ENCODE results near the gene NIPAL1. TPM values are rescaled to one million over a fixed set of nuclear protein-coding genes. Genes with fewer than 3 reads are reported as not detected.

The NIPAL1 gene
- total RNA-seq, 2 donors from 2014 or later, result 0.21 to 2.0 TPM

DNA sequence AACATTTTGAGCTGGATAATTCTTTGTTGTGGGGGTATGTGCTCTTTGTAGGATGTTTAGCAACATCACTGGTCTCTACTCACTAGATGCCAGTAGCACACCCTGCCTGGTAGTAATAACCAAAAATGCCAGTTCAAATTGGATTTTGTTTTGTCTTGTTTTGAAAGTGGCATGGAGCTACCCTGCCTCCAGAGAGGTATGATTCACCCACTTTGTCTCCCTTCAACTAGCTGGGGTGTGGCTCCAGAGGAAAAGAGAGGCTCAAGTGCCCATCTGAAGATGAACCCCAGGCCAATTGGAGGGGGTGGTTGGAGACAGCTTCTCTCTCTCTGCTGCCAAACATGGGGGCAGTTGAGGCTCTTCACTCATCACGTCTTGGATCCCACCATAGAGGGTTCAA is 34.5 kb downstream of the NIPAL1 start:
- no peak for DNase-seq (ENCODE audit: low spot score)
- Mint-ChIP-seq H3K4me1 (ENCODE audit: low read depth in 2 of 2) (peaks cover 22 to 24% of the 10 kb centered on the region in 2 donors), H3K9me3 (no peaks in the 10 kb centered on the region), H3K36me3 (peaks cover 4% of the 10 kb centered on the region), H3K4me3 (no peak overlapping the region), H3K27me3 (peaks cover 33 to 47% of the 10 kb centered on the region in 2 donors), H3K27ac (no peak overlapping the region)
- ATAC-seq, result no peak

DNA sequence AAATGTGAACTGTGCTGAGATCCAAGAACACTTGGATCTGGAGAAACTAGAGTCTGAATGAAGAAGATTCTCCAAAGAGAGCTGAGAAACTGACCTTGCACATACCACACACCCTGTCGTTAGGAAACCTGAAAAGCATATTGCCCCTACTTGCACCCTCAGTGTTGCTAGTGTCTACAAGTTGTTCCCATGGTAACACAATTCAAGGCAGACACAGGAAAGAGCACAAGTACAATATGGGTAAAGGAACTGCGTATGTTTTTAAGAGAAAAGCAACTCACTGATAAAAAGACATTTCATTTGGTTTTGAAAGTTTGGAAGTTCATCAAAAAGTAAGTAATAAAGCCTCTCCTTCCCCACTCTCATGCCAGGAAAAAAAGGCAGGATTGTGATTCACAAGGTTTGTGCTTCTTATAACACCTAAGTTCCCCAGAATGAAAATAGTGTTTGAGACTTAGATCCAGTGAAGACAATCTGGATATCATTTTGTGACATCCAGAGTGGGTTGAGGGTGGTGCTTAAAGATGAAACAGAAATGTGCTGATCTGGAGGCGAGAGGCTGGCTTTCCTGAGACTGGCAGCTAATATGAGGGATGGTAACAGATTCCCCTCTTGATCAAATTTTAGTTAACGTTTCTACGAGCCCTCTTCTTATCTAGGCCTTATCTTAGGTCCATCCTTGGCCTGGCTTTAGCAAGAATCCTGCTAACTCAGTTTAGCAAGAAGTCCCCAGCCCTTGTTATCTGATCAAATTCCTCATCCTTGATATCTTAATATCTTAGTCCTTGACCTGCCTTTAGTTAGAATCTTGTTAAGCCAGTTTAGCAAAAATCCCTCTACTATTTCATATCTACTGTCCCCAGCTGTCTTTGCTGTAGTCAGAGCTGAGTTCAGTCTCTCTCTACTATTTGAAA is 42.3 kb downstream of the NIPAL1 start:
- Mint-ChIP-seq H3K4me1 (ENCODE audit: low read depth in 2 of 2) (peaks cover 15 to 28% of the 10 kb centered on the region in 2 donors), H3K36me3 (peaks cover 17% of the 10 kb centered on the region), H3K4me3 (no peak overlapping the region), H3K9me3 (peaks cover 8% of the 10 kb centered on the region), H3K27me3 (peaks cover 0 to 2% of the 10 kb centered on the region in 2 donors), H3K27ac (no peak overlapping the region)
- DNase-seq (ENCODE audit: low spot score) (no peak), ATAC-seq (no peak)

DNA sequence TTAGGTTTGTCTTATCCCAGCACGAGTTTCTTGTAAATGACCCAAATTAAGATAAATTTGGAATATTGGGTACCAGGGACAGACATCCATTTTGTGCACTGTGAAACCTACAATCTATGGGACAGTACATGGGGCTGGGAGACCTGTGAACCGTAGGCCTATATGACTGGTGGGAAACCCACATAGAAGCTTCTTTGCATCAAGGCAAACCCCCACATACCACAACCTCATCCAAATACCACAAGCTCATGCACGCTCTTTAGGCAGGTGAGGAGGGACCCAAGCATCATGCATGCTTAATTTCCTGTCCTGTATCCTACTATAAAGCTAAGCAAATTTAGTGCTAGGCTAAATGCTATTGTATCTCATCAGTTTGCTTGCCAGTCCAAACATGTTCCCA is 47.8 kb downstream of the NIPAL1 start:
- ATAC-seq, result peak; percentile 45 to 53
- peaks cover 8% of the 10 kb centered on the region for H3K9me3 Mint-ChIP-seq
- no peak overlapping the region for H3K4me3 Mint-ChIP-seq
- H3K4me1 Mint-ChIP-seq (ENCODE audit: low read depth in 2 of 2), result peaks cover 26 to 37% of the 10 kb centered on the region in 2 donors
- peaks cover 17% of the 10 kb centered on the region for H3K36me3 Mint-ChIP-seq
- H3K27me3 Mint-ChIP-seq, result no peaks in the 10 kb centered on the region
- DNase-seq (ENCODE audit: low spot score), result no peak
- peak overlapping the region in 1 of 2 donors; percentile 62 for H3K27ac Mint-ChIP-seq

DNA sequence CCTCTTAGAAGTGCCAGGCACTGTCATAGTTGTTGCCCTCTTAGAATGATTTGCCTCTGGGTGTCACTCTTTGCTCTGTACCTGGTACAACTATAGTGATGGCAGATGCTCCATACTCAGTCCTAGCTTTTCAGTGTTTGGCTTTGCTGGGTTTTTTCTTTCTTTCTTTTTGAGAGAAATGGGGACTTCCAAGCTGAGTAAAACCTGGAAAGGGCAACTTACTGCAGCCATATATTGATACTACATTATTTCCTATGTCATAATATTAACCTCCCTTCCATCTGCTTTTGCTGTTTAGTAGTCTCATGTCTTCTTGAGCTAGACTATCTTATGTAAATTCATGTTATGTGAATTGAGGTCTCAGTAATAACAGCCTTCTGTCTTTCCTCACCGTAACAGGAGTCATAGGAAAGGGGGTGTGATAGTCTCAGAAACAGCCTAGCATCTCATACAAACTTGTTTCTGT is 49.0 kb downstream of the NIPAL1 start:
- ATAC-seq (peak; percentile 76 to 88), DNase-seq (ENCODE audit: low spot score) (no peak)
- Mint-ChIP-seq H3K4me3 (no peak overlapping the region), H3K9me3 (peaks cover 4% of the 10 kb centered on the region), H3K4me1 (ENCODE audit: low read depth in 2 of 2) (peaks cover 22 to 26% of the 10 kb centered on the region in 2 donors), H3K27me3 (no peaks in the 10 kb centered on the region), H3K27ac (peak overlapping the region in 1 of 2 donors; percentile 79), H3K36me3 (peaks cover 17% of the 10 kb centered on the region)

DNA sequence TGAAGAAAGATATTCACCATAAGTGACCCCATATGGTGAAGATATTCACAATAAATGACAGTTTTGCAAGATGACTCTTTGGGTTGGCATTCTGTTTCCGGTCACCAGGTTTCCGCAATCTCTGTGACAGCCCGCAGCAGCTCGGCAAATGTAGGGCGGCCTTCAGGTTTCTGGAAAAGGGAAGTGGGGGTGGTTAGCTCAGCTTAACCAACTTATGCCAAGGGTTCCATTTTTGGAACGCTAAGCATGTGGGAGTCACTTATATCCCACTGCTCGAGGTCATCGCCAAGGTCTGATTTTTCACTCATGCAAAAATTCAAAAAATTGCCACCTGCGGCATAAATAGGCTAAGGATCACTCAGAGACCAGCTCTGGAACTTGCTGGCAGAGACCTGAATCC is 51.0 kb downstream of the NIPAL1 start:
- Mint-ChIP-seq H3K4me1 (ENCODE audit: low read depth in 2 of 2) (peaks cover 15 to 22% of the 10 kb centered on the region in 2 donors), H3K27ac (no peak overlapping the region), H3K36me3 (peaks cover 5% of the 10 kb centered on the region), H3K9me3 (no peaks in the 10 kb centered on the region), H3K4me3 (no peak overlapping the region), H3K27me3 (no peaks in the 10 kb centered on the region)
- no peak for DNase-seq (ENCODE audit: low spot score)
- no peak for ATAC-seq

DNA sequence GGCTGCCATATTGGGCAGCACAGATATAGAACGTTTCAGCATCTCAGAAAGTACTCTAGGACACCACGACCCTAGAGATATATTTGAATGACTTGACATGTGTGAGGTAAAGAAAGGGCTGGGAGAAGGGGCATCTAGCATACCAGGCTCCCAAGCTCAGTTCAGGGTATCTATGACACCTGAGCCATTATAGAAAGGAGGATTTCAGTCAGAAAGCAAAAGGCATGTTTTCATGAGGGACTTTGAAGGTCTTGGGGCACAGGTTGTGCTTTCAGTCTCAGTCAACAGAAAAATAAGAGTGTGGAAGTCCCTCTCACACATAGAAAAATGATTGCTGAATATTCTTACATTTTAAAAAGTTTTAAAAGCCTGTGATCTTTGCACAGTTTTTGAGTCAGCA is 51.6 kb downstream of the NIPAL1 start:
- no peak overlapping the region for H3K27ac Mint-ChIP-seq
- H3K36me3 Mint-ChIP-seq, result peaks cover 5% of the 10 kb centered on the region
- DNase-seq (ENCODE audit: low spot score), result no peak
- H3K27me3 Mint-ChIP-seq, result no peaks in the 10 kb centered on the region
- H3K4me3 Mint-ChIP-seq, result no peak overlapping the region
- H3K9me3 Mint-ChIP-seq, result no peaks in the 10 kb centered on the region
- H3K4me1 Mint-ChIP-seq (ENCODE audit: low read depth in 2 of 2), result peaks cover 15 to 18% of the 10 kb centered on the region in 2 donors
- no peak for ATAC-seq

DNA sequence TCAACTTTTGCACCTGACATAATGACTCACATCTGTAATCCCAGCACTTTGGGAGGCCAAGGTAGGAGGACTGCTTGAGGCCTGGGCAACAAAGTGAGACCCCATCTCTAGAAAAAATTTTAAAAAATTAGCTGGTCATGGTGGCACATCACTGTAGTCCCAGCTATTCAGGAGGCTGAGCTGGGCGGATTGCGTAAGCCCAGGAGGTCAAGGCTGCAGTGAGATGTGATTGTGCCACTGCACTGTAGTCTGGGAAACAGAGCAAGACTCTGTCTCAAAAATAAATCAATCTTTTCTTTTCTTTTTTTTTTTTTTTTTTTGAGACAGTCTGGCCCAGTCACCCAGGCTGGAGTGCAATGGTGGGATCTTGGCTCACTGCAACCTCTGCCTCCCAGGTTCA is 52.5 kb downstream of the NIPAL1 start:
- no peaks in the 10 kb centered on the region for H3K9me3 Mint-ChIP-seq

DNA sequence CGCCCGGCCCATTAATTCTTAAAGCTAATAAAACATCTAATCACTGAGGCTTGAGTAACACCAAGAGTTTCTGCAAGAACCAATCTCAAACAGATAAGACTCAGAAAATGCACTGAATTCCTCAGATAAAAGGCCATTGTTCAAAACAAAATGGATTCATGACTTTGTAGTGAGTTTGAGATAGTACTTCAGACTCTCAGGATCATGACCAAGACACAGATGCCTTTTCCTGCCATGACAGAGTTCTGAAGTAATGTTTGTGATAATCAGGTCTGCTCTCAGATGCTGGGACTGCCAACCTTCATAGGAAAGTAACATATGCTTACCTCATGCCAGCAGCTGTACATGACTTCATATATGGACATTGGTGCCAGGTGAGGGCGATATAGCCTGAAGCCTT is 54.6 kb downstream of the NIPAL1 start:
- Mint-ChIP-seq H3K36me3 (peaks cover 5% of the 10 kb centered on the region), H3K27ac (peak overlapping the region in 1 of 2 donors; percentile 37), H3K9me3 (no peaks in the 10 kb centered on the region), H3K27me3 (no peaks in the 10 kb centered on the region), H3K4me1 (ENCODE audit: low read depth in 2 of 2) (peaks cover 5 to 14% of the 10 kb centered on the region in 2 donors), H3K4me3 (no peak overlapping the region)
- ATAC-seq (no peak), DNase-seq (ENCODE audit: low spot score) (no peak)

More for the DNA sequence above, 52.5 kb downstream of the NIPAL1 start:
- no peaks in the 10 kb centered on the region for H3K27me3 Mint-ChIP-seq
- H3K4me1 Mint-ChIP-seq (ENCODE audit: low read depth in 2 of 2), result peaks cover 15 to 22% of the 10 kb centered on the region in 2 donors
- H3K4me3 Mint-ChIP-seq, result no peak overlapping the region
- no peak overlapping the region for H3K27ac Mint-ChIP-seq
- H3K36me3 Mint-ChIP-seq, result peaks cover 5% of the 10 kb centered on the region
- ATAC-seq (no peak), DNase-seq (ENCODE audit: low spot score) (no peak)

DNA sequence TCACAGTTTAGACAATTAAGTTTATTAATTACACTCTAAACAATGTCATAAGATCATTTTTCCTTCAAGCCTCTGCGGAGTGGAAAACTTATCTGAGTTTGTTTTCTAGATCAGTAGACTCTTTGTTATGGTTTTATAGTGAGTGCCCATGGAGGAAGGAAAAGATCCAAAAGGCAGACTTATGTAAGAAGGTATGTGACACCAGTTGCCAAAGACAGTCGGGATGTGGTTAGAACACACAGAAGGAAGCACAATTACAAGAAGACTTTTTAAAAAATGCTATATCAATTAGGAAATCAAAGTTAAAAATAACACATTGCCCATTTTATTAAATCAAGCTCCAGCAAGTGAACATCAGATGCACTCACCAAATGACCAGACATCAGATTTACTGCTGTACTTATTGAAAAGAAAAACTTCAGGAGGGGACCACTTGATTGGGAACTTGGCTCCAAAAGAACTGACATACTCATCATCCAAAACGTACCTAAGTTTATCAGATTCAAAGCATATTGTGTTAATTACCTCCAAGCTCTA is 57.1 kb downstream of the NIPAL1 start:
- no peak for ATAC-seq
- H3K4me1 Mint-ChIP-seq (ENCODE audit: low read depth in 2 of 2), result peaks cover 9 to 26% of the 10 kb centered on the region in 2 donors
- no peaks in the 10 kb centered on the region for H3K9me3 Mint-ChIP-seq
- peak overlapping the region in 1 of 2 donors; percentile 45 for H3K27ac Mint-ChIP-seq
- no peaks in the 10 kb centered on the region for H3K27me3 Mint-ChIP-seq
- DNase-seq (ENCODE audit: low spot score), result no peak
- H3K36me3 Mint-ChIP-seq, result peaks cover 5% of the 10 kb centered on the region
- H3K4me3 Mint-ChIP-seq, result no peak overlapping the region

DNA sequence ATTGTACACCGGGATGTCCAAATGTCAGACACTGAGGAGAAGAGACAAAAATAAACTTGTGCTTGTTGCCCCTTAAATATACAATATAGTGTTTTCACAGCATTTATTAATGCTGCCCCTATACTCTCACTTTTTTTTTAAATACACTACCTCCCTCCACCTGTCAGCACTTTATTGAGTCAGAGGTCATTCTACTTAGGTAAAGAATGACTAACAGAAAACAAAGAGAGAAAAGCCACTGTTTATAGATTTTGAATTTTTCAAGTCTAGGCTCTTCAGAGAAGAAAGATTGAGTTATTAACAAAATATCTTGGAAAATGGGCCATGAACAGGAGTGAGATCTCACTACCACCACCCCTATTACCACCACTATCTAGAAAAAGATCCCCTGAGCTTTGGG is 58.1 kb downstream of the NIPAL1 start:
- Mint-ChIP-seq H3K4me3 (no peak overlapping the region), H3K4me1 (ENCODE audit: low read depth in 2 of 2) (peaks cover 14 to 33% of the 10 kb centered on the region in 2 donors), H3K36me3 (peaks cover 4% of the 10 kb centered on the region), H3K27ac (no peak overlapping the region), H3K27me3 (no peaks in the 10 kb centered on the region), H3K9me3 (no peaks in the 10 kb centered on the region)
- DNase-seq (ENCODE audit: low spot score) (no peak), ATAC-seq (no peak)

DNA sequence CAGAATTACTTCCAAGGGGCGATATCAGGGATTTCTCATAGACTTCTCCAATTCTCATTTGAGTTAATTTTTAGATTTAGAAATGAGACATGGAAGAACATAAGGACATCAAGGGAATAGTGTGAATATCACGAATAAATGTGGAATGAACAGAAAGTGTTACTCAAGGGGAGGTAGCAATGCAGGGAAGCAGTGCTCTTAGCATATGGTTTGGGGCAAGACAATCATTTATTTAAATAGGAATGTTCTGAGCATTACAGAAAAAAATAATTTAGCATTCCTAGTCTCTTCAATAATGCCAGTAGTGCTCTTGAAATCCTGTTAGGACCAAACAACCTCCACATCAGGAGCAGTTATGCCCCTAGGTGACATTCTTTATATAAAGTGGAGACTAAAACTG is 61.9 kb downstream of the NIPAL1 start:
- peaks cover 13% of the 10 kb centered on the region for H3K36me3 Mint-ChIP-seq
- peak overlapping the region in 1 of 2 donors; percentile 2 for H3K27ac Mint-ChIP-seq
- DNase-seq (ENCODE audit: low spot score), result no peak
- no peak for ATAC-seq
- H3K9me3 Mint-ChIP-seq, result no peaks in the 10 kb centered on the region
- no peaks in the 10 kb centered on the region for H3K27me3 Mint-ChIP-seq
- H3K4me1 Mint-ChIP-seq (ENCODE audit: low read depth in 2 of 2), result peaks cover 27 to 52% of the 10 kb centered on the region in 2 donors
- H3K4me3 Mint-ChIP-seq, result no peak overlapping the region

DNA sequence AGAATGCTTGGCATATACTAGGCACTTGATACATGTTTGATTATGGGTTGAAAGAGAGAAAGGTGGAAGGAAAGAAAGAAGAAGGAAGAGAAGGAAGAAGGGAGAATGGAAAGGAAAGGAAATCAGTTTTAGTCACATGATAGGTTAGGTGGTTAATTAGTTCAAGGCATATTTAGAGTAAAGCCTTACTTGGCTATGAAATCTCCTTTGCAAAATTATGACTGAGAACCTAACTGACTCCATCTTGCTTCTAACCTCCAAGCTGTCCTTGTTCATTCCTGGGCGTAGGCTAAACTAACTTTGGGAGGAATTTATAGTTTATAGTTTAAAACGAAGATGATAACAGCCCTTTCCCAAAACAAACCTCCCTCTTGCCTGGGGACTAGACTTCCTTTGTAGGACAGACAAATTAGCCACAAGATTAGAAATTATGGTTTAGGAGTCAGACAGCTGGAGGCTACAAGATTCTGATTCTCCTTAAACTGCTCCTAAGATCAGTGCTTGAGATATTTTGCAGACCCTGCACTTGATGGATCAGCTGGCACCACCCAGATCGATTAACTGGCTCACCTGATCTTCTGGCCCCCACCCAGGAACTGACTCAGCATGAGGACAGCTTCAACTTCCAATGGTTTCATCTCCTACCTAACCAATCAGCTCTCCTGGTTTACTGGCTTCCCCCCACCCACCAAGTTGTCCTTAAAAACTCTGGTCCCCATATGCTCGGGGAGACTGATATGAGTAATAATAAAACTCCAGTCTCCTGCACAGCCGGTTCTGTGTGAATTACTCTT is 62.5 kb downstream of the NIPAL1 start:
- H3K4me3 Mint-ChIP-seq, result no peak overlapping the region
- H3K9me3 Mint-ChIP-seq, result no peaks in the 10 kb centered on the region
- H3K27ac Mint-ChIP-seq, result peak overlapping the region; percentile 49 to 67
- H3K36me3 Mint-ChIP-seq, result peaks cover 13% of the 10 kb centered on the region
- H3K27me3 Mint-ChIP-seq, result no peaks in the 10 kb centered on the region
- peaks cover 27 to 50% of the 10 kb centered on the region in 2 donors for H3K4me1 Mint-ChIP-seq (ENCODE audit: low read depth in 2 of 2)
- DNase-seq (ENCODE audit: low spot score) (no peak), ATAC-seq (no peak)

DNA sequence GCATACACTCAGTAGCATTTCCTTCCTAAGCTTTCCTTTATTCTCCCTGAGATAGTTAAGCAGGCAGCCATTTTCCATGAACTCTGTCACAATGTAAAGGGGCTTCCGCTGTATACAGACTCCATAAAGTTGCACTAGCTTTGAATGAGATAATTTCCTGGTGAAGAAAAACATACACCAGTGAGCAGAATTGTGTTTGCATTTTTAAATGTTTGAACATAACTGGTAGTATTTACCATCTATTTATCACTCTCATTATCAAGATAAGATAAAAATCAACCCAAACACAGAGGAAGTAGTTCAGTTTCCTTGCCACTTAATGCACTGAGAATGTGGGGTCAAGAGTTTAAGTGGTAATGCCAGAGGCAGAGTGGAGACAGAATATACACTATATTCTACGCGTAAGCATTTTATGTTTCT is 63.4 kb downstream of the NIPAL1 start:
- DNase-seq (ENCODE audit: low spot score) (no peak), ATAC-seq (no peak)
- Mint-ChIP-seq H3K27ac (peak overlapping the region; percentile 49 to 67), H3K4me1 (ENCODE audit: low read depth in 2 of 2) (peaks cover 27 to 47% of the 10 kb centered on the region in 2 donors), H3K4me3 (no peak overlapping the region), H3K9me3 (no peaks in the 10 kb centered on the region), H3K36me3 (peaks cover 13% of the 10 kb centered on the region), H3K27me3 (no peaks in the 10 kb centered on the region)

Data from natural killer cell treated with Interleukin-12 subunit alpha and Interleukin-12 subunit beta and Interleukin-15 and Interleukin-18, amount 100 ng/mL, for 72 hours (primary cell).